ENCODE measurements around the gene SPATA24.

- TF ChIP-seq POLR2A (IDR thresholded peaks at IDR 0.05): no peak
- TF ChIP-seq CTCF (IDR thresholded peaks at IDR 0.05): no peak
- no peak for TF ChIP-seq EP300 (IDR thresholded peaks at IDR 0.05)
Observed at GRCh38 chr5:139404484-139404840, 573 bp upstream of the SPATA24 start.
